Adipocyte (in vitro differentiated cells): ENCODE data around the gene TBXA2R.

Experiments used
- DNase-seq: peaks from one replicate; pipeline ENCODE4 v3.0.0-alpha.2; 2015; ENCODE audit warnings: low read depth
- H3K27me3 ChIP-seq: replicated peaks from 2 replicates; pipeline ENCODE4 v1.7.0; 2013; ENCODE audit warnings: mild to moderate bottlenecking, low read length, moderate library complexity; ENCODE audit not compliant: control insufficient read depth, insufficient read depth
- H3K36me3 ChIP-seq: 2 replicates; pipeline ENCODE4 v1.7.0; 2013; ENCODE audit warnings: low read length, mild to moderate bottlenecking, moderate library complexity; ENCODE audit not compliant: control insufficient read depth, insufficient read depth, severe bottlenecking
- H3K4me1 ChIP-seq: 2 replicates; pipeline ENCODE4 v1.7.0; 2013; ENCODE audit warnings: mild to moderate bottlenecking, low read length, moderate library complexity; ENCODE audit not compliant: control insufficient read depth, insufficient read depth
- H3K4me3 ChIP-seq: 2 replicates; pipeline ENCODE4 v1.7.0; 2013; ENCODE audit warnings: mild to moderate bottlenecking, low read length, moderate library complexity
- H3K9ac ChIP-seq: 2 replicates; pipeline ENCODE4 v1.7.0; 2013; ENCODE audit warnings: mild to moderate bottlenecking, low read length, moderate library complexity
- H3K9me3 ChIP-seq: 2 replicates; pipeline ENCODE4 v1.7.0; 2013; ENCODE audit warnings: mild to moderate bottlenecking, low read length, moderate library complexity; ENCODE audit not compliant: control insufficient read depth

TBXA2R gene

DNA sequence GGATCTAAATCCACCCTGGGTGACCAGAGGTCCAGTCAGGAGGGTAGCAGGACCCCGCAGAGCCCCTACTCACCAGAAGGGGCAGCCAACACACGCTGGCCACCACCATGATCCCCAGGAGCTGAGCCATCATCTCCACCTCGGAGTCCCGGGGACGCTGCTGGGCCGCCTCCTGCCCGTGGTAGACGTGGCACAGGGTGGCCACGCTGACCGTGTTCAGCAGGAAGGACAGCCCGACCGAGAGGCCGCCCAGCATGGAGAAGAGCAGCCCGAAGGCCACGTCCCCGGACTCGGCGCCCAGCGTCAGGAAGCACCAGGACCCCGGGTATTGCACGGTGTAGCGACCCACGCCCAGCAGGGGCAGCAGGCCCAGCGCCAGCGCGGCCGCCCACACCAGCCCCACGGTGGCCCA, 6.9 kb downstream of the TBXA2R start:
- H3K9ac ChIP-seq: no peak overlapping the region
- no peak for DNase-seq

DNA sequence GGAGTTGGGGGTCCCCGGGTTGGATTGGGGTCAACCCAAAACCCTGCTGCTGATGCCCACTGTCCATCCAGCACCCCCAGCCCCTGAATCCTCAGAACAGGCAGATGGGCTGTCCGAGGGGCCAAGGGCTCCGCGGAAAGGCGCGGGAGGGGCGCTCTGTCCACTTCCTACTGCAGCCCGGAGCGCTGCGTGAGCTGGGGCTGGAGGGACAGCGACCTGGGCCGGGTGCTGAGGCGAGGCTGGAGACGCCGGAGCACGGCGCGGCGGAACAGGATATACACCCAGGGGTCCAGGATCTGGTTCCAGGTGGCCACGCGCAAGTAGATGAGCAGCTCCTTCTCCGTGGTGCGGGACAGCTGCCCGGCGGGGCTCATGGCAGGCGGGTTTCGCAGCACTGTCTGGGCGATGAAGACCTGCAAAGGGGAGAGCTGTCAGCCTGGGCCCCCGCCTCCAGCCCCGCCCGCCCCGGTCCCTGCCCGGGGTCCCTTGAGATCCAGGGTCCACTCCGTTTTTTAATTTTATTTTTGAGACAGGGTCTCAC, 11.1 kb downstream of the TBXA2R start:
- Histone ChIP-seq H3K27me3 (peaks cover 8% of the 10 kb centered on the region), H3K4me3 (no peak overlapping the region), H3K36me3 (no peaks in the 10 kb centered on the region), H3K4me1 (no peaks in the 10 kb centered on the region), H3K9ac (no peak overlapping the region), H3K9me3 (no peaks in the 10 kb centered on the region)
- DNase-seq: no peak

More for the DNA sequence above, 6.9 kb downstream of the TBXA2R start:
- no peaks in the 10 kb centered on the region for H3K9me3 ChIP-seq
- H3K4me1 ChIP-seq: no peaks in the 10 kb centered on the region
- no peaks in the 10 kb centered on the region for H3K36me3 ChIP-seq
- H3K4me3 ChIP-seq: no peak overlapping the region
- no peaks in the 10 kb centered on the region for H3K27me3 ChIP-seq

- no peak for DNase-seq
- Histone ChIP-seq H3K9me3 (no peaks in the 10 kb centered on the region), H3K4me1 (no peaks in the 10 kb centered on the region), H3K36me3 (no peaks in the 10 kb centered on the region), H3K27me3 (peaks cover 8% of the 10 kb centered on the region), H3K4me3 (no peak overlapping the region), H3K9ac (no peak overlapping the region)
Observed at GRCh38 chr19:3593156-3593555, 13.5 kb downstream of the TBXA2R start.

GRCh38 chr19:3591876-3592613, 14.6 kb downstream of the TBXA2R start:
- Histone ChIP-seq H3K4me3 (no peak overlapping the region), H3K9ac (no peak overlapping the region), H3K27me3 (peaks cover 8% of the 10 kb centered on the region), H3K4me1 (no peaks in the 10 kb centered on the region), H3K9me3 (no peaks in the 10 kb centered on the region), H3K36me3 (no peaks in the 10 kb centered on the region)
- DNase-seq: peak; percentile 24

DNA sequence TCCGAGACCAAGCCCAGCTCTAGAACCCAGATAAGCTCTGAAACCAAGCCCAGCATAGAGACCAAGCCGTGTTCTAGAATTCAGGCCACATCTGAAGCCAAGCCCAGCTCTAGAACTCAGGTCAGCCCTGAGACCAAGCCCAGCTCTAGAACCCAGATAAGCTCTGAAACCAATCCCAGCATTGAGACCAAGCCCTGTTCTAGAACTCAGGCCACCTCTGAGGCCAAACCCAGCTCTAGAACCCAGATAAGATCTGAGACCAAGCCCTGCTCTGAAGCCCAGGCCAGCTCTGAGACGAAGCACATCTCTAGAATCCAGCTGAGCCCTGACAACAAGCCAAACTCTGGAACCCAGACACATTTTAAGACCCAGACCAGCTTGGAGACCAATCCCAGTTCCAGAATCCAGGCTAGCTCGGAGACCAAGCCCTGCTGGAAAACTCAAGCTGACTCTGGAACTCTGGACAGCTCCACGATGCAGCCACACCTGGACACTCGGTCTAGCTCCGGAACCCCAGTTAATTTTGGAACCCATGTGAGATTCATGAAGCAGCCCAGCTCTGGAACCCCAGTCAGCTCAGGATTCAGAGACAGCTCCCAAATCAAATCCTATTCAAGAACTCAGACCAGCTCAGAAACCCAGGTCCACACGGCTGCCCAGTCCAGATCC, 15.6 kb downstream of the TBXA2R start:
- no peak for DNase-seq
- peaks cover 12% of the 10 kb centered on the region for H3K27me3 ChIP-seq
- H3K9ac ChIP-seq: no peak overlapping the region
- H3K4me1 ChIP-seq: no peaks in the 10 kb centered on the region
- H3K4me3 ChIP-seq: no peak overlapping the region
- no peaks in the 10 kb centered on the region for H3K9me3 ChIP-seq
- no peaks in the 10 kb centered on the region for H3K36me3 ChIP-seq

DNA sequence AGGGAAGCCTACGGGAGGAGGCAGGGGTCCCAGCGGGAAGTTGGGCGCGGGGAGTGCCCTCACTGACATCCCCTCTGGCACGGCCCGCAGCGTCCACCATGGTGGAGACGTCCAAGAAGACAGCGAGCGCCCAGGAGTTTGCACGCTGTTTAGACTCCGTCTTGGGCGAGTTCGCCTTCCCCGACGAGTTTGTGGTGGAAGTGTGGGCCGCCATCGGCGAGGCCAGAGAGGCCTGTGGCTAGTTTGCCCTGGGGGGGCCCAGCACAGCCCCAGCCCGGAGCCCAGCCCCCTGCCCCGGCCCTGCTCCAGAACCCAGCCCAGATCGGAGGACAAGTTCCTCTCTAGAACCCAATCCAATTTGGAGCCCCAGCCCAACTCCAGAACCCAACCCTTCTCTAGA, 16.7 kb downstream of the TBXA2R start:
- Histone ChIP-seq H3K36me3 (no peaks in the 10 kb centered on the region), H3K4me3 (no peak overlapping the region), H3K27me3 (peaks cover 18% of the 10 kb centered on the region), H3K4me1 (no peaks in the 10 kb centered on the region), H3K9me3 (no peaks in the 10 kb centered on the region), H3K9ac (no peak overlapping the region)
- no peak for DNase-seq

DNA sequence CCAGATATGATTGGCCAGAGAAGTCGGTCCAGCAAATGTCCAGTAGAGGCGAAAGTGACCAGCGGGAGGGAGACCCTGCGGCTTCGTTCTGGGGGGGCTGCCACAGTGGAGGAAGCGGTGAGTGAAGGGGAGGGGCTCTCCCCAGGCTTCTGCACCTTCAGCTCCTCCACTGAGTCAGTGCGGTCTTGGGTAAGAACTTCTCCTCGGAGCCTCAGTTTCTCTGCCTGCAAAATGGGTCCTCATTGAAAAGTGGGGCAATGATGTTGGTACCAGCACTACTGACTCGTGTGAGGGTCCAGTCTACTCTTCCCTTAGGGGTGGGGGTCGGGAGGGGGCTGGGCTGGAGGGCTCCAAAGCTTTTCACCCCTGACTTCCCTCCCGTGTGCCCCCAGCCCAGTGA, 17.2 kb downstream of the TBXA2R start:
- H3K4me1 ChIP-seq: no peaks in the 10 kb centered on the region
- DNase-seq: no peak
- H3K4me3 ChIP-seq: no peak overlapping the region
- no peak overlapping the region for H3K9ac ChIP-seq
- H3K36me3 ChIP-seq: no peaks in the 10 kb centered on the region
- peaks cover 18% of the 10 kb centered on the region for H3K27me3 ChIP-seq
- no peaks in the 10 kb centered on the region for H3K9me3 ChIP-seq

DNA sequence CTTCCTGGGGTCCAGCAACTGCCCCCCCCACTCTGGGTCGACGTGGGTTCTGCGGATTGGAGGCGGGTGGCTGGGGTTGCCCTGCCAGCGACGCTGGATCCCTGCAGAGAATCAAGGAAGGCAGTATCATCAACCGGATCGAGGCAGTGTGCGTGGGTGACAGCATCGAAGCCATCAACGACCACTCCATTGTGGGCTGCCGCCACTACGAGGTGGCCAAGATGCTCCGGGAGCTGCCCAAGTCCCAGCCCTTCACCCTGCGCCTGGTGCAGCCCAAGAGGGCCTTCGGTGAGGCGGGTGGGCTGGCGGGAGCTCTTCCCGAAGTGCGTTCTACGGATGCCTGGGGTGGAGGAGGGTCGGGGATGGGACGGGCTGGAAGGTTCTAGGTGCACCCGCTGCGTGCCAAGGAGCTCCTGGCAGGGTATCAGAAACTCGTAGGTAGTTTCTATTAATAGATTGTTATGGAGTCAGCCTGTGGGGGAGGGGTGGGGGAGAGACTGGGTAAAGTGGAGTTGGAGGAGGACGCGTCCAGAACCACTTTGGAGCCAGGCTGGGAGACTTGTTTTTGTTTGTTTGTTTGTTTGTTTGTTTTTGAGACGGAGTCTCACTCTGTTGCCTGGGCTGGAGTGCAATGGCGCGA, 19.8 kb downstream of the TBXA2R start:
- no peak for DNase-seq

DNA sequence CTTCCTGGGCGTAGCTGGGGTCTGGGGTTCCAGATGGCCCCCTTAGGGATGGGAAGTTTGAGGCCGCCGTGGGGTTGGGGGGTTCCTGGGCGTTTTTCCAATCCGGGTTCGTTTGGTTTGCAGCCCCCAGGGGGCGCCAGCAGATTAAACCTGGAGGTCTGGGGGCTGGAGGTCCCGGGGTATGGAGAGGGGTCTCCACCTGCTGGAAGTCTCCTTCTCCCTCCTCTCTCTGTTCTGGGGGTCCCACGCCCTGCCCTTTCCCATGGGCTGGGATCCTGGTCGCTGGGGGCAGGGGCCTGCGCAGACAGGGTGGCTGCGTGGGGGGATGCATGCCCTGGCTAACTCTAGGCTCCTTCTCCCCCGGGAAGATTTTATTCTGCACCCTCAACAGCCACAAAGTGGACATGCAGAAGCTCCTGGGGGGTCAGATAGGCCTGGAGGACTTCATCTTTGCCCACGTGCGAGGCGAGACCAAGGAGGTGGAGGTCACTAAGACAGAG, 20.5 kb downstream of the TBXA2R start:
- Histone ChIP-seq H3K27me3 (peaks cover 9% of the 10 kb centered on the region), H3K4me1 (no peaks in the 10 kb centered on the region), H3K9me3 (no peaks in the 10 kb centered on the region), H3K4me3 (no peak overlapping the region), H3K9ac (no peak overlapping the region), H3K36me3 (no peaks in the 10 kb centered on the region)
- peak; percentile 39 for DNase-seq

More for the DNA sequence above, 19.8 kb downstream of the TBXA2R start:
- H3K9me3 ChIP-seq: no peaks in the 10 kb centered on the region
- H3K27me3 ChIP-seq: peaks cover 9% of the 10 kb centered on the region
- no peak overlapping the region for H3K9ac ChIP-seq
- H3K4me1 ChIP-seq: no peaks in the 10 kb centered on the region
- H3K4me3 ChIP-seq: no peak overlapping the region
- no peaks in the 10 kb centered on the region for H3K36me3 ChIP-seq

GRCh38 chr19:3585301-3586126, 21.2 kb downstream of the TBXA2R start, which contains the start of gene GIPC3:
Gene GIPC3, plus strand, starts transcription at chr19:3585478. Its CDS starts 120 bp downstream, at chr19:3585598.
- H3K36me3 ChIP-seq: no peaks in the 10 kb centered on the region
- H3K9me3 ChIP-seq: no peaks in the 10 kb centered on the region
- H3K27me3 ChIP-seq: peaks cover 9% of the 10 kb centered on the region
- H3K4me1 ChIP-seq: peaks cover 3% of the 10 kb centered on the region
- DNase-seq: peak; percentile 13
- H3K4me3 ChIP-seq: peak within 1 kb of the TSS; percentile 50
- no peak within 1 kb of the TSS for H3K9ac ChIP-seq
